ENCODE measurements around the gene WTAP.

DNA sequence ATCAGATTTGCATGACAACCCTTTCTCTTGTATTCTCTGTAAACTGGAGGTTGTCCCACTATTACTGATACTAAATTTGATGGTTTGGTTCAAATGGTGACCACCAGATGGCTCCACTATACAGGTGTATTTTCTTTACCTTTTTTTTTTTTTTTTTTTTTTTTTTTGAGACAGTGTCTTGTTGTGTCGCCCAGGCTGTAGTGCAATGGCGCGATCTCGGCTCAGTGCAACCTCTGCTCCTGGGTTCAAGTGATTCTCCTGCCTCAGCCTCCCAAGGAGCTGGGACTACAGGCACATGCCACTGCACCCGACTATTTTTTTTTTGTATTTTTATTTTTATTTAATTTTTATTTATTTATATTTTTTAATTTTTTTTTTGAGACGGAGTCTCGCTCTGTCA lies 6.6 kb upstream of the WTAP start:
- TF ChIP-seq, protein P1, sequence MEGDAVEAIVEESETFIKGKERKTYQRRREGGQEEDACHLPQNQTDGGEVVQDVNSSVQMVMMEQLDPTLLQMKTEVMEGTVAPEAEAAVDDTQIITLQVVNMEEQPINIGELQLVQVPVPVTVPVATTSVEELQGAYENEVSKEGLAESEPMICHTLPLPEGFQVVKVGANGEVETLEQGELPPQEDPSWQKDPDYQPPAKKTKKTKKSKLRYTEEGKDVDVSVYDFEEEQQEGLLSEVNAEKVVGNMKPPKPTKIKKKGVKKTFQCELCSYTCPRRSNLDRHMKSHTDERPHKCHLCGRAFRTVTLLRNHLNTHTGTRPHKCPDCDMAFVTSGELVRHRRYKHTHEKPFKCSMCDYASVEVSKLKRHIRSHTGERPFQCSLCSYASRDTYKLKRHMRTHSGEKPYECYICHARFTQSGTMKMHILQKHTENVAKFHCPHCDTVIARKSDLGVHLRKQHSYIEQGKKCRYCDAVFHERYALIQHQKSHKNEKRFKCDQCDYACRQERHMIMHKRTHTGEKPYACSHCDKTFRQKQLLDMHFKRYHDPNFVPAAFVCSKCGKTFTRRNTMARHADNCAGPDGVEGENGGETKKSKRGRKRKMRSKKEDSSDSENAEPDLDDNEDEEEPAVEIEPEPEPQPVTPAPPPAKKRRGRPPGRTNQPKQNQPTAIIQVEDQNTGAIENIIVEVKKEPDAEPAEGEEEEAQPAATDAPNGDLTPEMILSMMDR (IDR thresholded peaks at IDR 0.05) = peak; percentile 19 to 61 (median 36)
- TF ChIP-seq POLR2A (IDR thresholded peaks at IDR 0.05) = no peak
